GM19043 (cell line): ENCODE measurements around the gene SNRNP40.

Source experiments
- ATAC-seq: cut with Tn5 transposase; IDR thresholded peaks from one replicate; pipeline ENCODE4 v1.9.1; 2021; ENCODE audit warnings: low read depth; ENCODE audit not compliant: unreplicated experiment

The SNRNP40 gene

GRCh38 chr1:31296486-31297276 lies at the start of gene SNRNP40, which contains the start of gene ZCCHC17:
Gene SNRNP40 (minus strand): TSS chr1:31296788. CDS start chr1:31296751, 37 bp downstream.
Gene ZCCHC17 (plus strand): TSS chr1:31297032. CDS start chr1:31310099, 13,067 bp downstream.
- ATAC-seq: peak; percentile 98

- ATAC-seq: no peak
Observed at GRCh38 chr1:31345635-31346034, 49.0 kb upstream of the SNRNP40 start.

- ATAC-seq: no peak
Observed at GRCh38 chr1:31344503-31344902, 47.9 kb upstream of the SNRNP40 start.

- no peak for ATAC-seq
Observed at GRCh38 chr1:31336687-31337467, 40.3 kb upstream of the SNRNP40 start.

- ATAC-seq: no peak
Observed at GRCh38 chr1:31335007-31335406, 38.4 kb upstream of the SNRNP40 start.

- ATAC-seq: no peak
Observed at GRCh38 chr1:31327381-31327780, 30.8 kb upstream of the SNRNP40 start.

GRCh38 chr1:31326461-31326860 lies 29.9 kb upstream of the SNRNP40 start:
- ATAC-seq: no peak

GRCh38 chr1:31324992-31325391 lies 28.4 kb upstream of the SNRNP40 start:
- no peak for ATAC-seq

- ATAC-seq: no peak
Observed at GRCh38 chr1:31324093-31324492, 27.5 kb upstream of the SNRNP40 start.

GRCh38 chr1:31318146-31318545 lies 21.6 kb upstream of the SNRNP40 start:
- no peak for ATAC-seq

GRCh38 chr1:31315902-31316301 lies 19.3 kb upstream of the SNRNP40 start:
- no peak for ATAC-seq

- ATAC-seq: no peak
Observed at GRCh38 chr1:31310198-31310597, 13.6 kb upstream of the SNRNP40 start.

GRCh38 chr1:31308036-31308435 lies 11.4 kb upstream of the SNRNP40 start:
- ATAC-seq: no peak

- no peak for ATAC-seq
Observed at GRCh38 chr1:31306278-31306677, 9.7 kb upstream of the SNRNP40 start.

- ATAC-seq: no peak
Observed at GRCh38 chr1:31302709-31303441, 6.3 kb upstream of the SNRNP40 start.

- no peak for ATAC-seq
Observed at GRCh38 chr1:31300193-31300592, 3.6 kb upstream of the SNRNP40 start.

- no peak for ATAC-seq
Observed at GRCh38 chr1:31299365-31299764, 2.8 kb upstream of the SNRNP40 start.

- no peak for ATAC-seq
Observed at GRCh38 chr1:31297277-31298247, 974 bp upstream of the SNRNP40 start.

GRCh38 chr1:31295874-31296485 lies 608 bp downstream of the SNRNP40 start:
- ATAC-seq: no peak
